Glomerular visceral epithelial cell (primary cell): Measurements from ENCODE around the gene TLR5.

Source experiments
- DNase-seq: peaks from one replicate; pipeline ENCODE4 v3.0.0-alpha.2; 2016; ENCODE audit errors: extremely low spot score

TLR5 gene

GRCh38 chr1:223074445-223075300 lies 68.4 kb downstream of the TLR5 start:
- no peak for DNase-seq

- DNase-seq = no peak
Measured at GRCh38 chr1:223068900-223069665, 74.0 kb downstream of the TLR5 start.

- no peak for DNase-seq
Measured at GRCh38 chr1:223067914-223068313, 75.1 kb downstream of the TLR5 start.

- DNase-seq = no peak
Measured at GRCh38 chr1:223066415-223066814, 76.6 kb downstream of the TLR5 start.

- DNase-seq = no peak
Measured at GRCh38 chr1:223062177-223062576, 80.9 kb downstream of the TLR5 start.

- DNase-seq = no peak
Measured at GRCh38 chr1:223059526-223059925, 83.5 kb downstream of the TLR5 start.
